MCF 10A (cell line): Measurements from ENCODE around the gene MMAB. TPM values are rescaled to one million over a fixed set of nuclear protein-coding genes. Genes with fewer than 3 reads are reported as not detected.

ENCODE experiments used
- BruUV-seq: library from RNA; stranded (reverse); fragments of 400-500 nt; replicated peaks from 2 replicates; lab custom pipeline; 2021; lab: Mats Ljungman, UMichigan
- CTCF ChIA-PET: fragments of 300-600 bp; sonication (Branson Sonifier 250); formaldehyde crosslinking; extraction: SDS; loops from one replicate; lab custom pipeline; 2021; ENCODE audit warnings: antibody characterized with exemption, inconsistent platforms; lab: Yijun Ruan, JAX
- POLR2A ChIA-PET: fragments of 300-600, 350-650 bp; sonication (Branson Sonifier 250); formaldehyde crosslinking; extraction: SDS; loops from one replicate; lab custom pipeline; 2020; ENCODE audit warnings: antibody characterized with exemption, inconsistent platforms; lab: Yijun Ruan, JAX
- DNase-seq: peaks from one replicate; pipeline ENCODE4 v3.0.0-alpha.2; 2018; ENCODE audit not compliant: unreplicated experiment
- H3K27ac Mint-ChIP-seq: one replicate; pipeline ENCODE4 v1.8.0; 2022; ENCODE audit warnings: mild to moderate bottlenecking, low read depth, mixed read lengths; ENCODE audit not compliant: unreplicated experiment
- H3K27me3 Mint-ChIP-seq: one replicate; pipeline ENCODE4 v1.8.0; 2022; ENCODE audit warnings: mixed read lengths; ENCODE audit not compliant: insufficient read depth, unreplicated experiment
- H3K36me3 Mint-ChIP-seq: one replicate; pipeline ENCODE4 v1.8.0; 2022; ENCODE audit warnings: mild to moderate bottlenecking, moderate library complexity, mixed read lengths; ENCODE audit not compliant: insufficient read depth, unreplicated experiment
- H3K4me1 Mint-ChIP-seq: one replicate; pipeline ENCODE4 v1.8.0; 2022; ENCODE audit warnings: mixed read lengths; ENCODE audit not compliant: insufficient read depth, unreplicated experiment
- H3K4me3 Mint-ChIP-seq: one replicate; pipeline ENCODE4 v1.8.0; 2022; ENCODE audit warnings: mild to moderate bottlenecking, moderate library complexity, mixed read lengths; ENCODE audit not compliant: unreplicated experiment
- H3K9me3 Mint-ChIP-seq: one replicate; pipeline ENCODE4 v1.8.0; 2022; ENCODE audit warnings: mixed read lengths; ENCODE audit not compliant: unreplicated experiment
- CTCF ChIP-seq: fragments of 200-600 bp; IDR thresholded peaks from one replicate; pipeline ENCODE4 v1.8.0; 2022; ENCODE audit warnings: antibody characterized with exemption, mild to moderate bottlenecking; ENCODE audit not compliant: unreplicated experiment
- intact Hi-C: fragments of 100-400 bp; cut with micrococcal nuclease; formaldehyde crosslinking; loops from 2 replicates; pipeline ENCODE4 v1.14.1; 2022
- total RNA-seq: library from RNA; stranded (reverse); gene quantifications from 2 replicates; pipeline ENCODE4 v1.2.3, GENCODE V29; 2022

MMAB gene
- total RNA-seq, 1 experiment from 2014 or later, result 59.2 TPM

GRCh38 chr12:109598428-109598854 lies 25.1 kb upstream of the MMAB start:
- H3K27ac Mint-ChIP-seq, result no peak overlapping the region
- no peak overlapping the region for H3K4me3 Mint-ChIP-seq
- H3K36me3 Mint-ChIP-seq, result peaks cover 23% of the 10 kb centered on the region
- H3K4me1 Mint-ChIP-seq, result peaks cover 8% of the 10 kb centered on the region
- intact Hi-C loops, result loop anchor here (5.0 kb wide), 1 partner anchor 114 kb away; the partner anchor contains the start of gene FAM222A
- CTCF ChIA-PET, result interaction anchor here (0.6 to 5.9 kb wide), 37 partner anchors 8 to 1394 kb away, joined by 3 to 93 read pairs (median 5); partner anchors contain the start of gene MVK
- POLR2A ChIA-PET, result interaction anchor here (1.5 to 3.2 kb wide), 2 partner anchors 24 to 177 kb away, joined by 6 to 17 read pairs; partner anchors contain the start of genes MMAB and MVK
- no TSS peak for BruUV-seq
- no peak for DNase-seq
- no peak for TF ChIP-seq CTCF
- no peaks in the 10 kb centered on the region for H3K9me3 Mint-ChIP-seq
- no peaks in the 10 kb centered on the region for H3K27me3 Mint-ChIP-seq

GRCh38 chr12:109597795-109598427 lies 24.6 kb upstream of the MMAB start:
- H3K9me3 Mint-ChIP-seq, result no peaks in the 10 kb centered on the region
- ChIA-PET CTCF (interaction anchor here (0.6 to 5.9 kb wide), 40 partner anchors 8 to 1394 kb away, joined by 3 to 93 read pairs (median 4); partner anchors contain the start of gene MVK), POLR2A (interaction anchor here (0.9 to 3.2 kb wide), 6 partner anchors 16 to 177 kb away, joined by 4 to 17 read pairs (median 6); partner anchors contain the start of genes MMAB and MVK)
- peak; percentile 80 for DNase-seq
- intact Hi-C loops, result loop anchor here (1.0 to 5.0 kb wide), 5 partner anchors 79 to 283 kb away; partner anchors contain the start of genes FAM222A and GLTP
- peaks cover 23% of the 10 kb centered on the region for H3K36me3 Mint-ChIP-seq
- no peaks in the 10 kb centered on the region for H3K27me3 Mint-ChIP-seq
- H3K4me3 Mint-ChIP-seq, result no peak overlapping the region
- peak; percentile 89 for TF ChIP-seq CTCF
- BruUV-seq, result TSS peak; percentile 23
- H3K4me1 Mint-ChIP-seq, result peaks cover 8% of the 10 kb centered on the region
- H3K27ac Mint-ChIP-seq, result no peak overlapping the region

- H3K4me3 Mint-ChIP-seq, result no peak overlapping the region
- intact Hi-C loops, result loop anchor here (1.0 to 5.0 kb wide), 5 partner anchors 79 to 283 kb away; partner anchors contain the start of genes FAM222A and GLTP
Observed at GRCh38 chr12:109597414-109597794, 24.1 kb upstream of the MMAB start.

More at GRCh38 chr12:109597414-109597794, 24.1 kb upstream of the MMAB start:
- CTCF ChIA-PET, result interaction anchor here (0.6 to 5.9 kb wide), 42 partner anchors 9 to 424 kb away, joined by 3 to 93 read pairs (median 4); partner anchors contain the start of gene MVK
- no TSS peak for BruUV-seq
- H3K27me3 Mint-ChIP-seq, result no peaks in the 10 kb centered on the region
- no peaks in the 10 kb centered on the region for H3K9me3 Mint-ChIP-seq
- no peak for DNase-seq
- peaks cover 23% of the 10 kb centered on the region for H3K36me3 Mint-ChIP-seq
- TF ChIP-seq CTCF, result no peak
- H3K4me1 Mint-ChIP-seq, result peaks cover 8% of the 10 kb centered on the region
- H3K27ac Mint-ChIP-seq, result no peak overlapping the region
- POLR2A ChIA-PET, result interaction anchor here (0.6 to 3.2 kb wide), 7 partner anchors 15 to 1065 kb away, joined by 3 to 17 read pairs (median 5); partner anchors contain the start of genes MMAB and MVK
